Measurements from ENCODE around the gene CDK16.

CDK16 gene

DNA sequence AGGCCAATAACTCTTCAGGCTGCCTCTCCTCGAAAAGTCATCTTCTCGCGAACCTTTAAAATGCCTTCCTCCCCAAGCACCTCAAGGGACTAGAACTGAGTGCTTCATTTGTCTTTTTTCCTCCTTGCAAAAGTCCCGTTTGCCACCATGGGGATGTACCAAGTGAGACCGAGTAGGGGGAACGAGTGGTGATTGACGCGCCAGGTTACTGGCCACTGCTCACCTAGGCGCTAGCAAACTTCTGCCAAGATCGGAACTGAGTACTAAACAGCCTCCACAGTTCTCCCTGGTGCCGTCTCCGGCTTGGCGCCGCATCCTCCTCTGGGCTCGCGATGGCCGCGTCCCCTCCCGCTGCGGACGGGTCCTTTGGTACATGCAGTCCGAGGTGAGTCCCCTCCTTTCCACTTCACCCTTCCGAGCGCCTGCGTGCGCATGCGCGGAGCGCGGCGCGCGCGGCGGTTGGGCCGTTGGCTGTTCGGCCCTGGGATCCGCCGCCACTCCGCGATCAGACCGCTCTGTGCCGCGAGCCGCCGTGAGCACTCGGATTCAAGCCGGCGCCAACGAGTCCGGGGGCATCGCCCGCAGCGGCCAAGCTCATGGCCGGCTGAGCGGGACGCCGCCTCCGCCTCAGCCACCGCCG lies at the start of gene CDK16:
Gene CDK16 (plus strand): TSS at position 402 of the 640 bp plus-strand sequence. CDS start 4,877 bp downstream, outside the sequence.
- peaks cover 80% of the 10 kb centered on the region for H3K36me3 Mint-ChIP-seq (ENCODE audit: low read depth)
- peaks cover 65% of the 10 kb centered on the region for H3K4me1 Mint-ChIP-seq (ENCODE audit: low read depth)
- H3K27me3 Mint-ChIP-seq = no peaks in the 10 kb centered on the region
- peak within 1 kb of the TSS; percentile 92 for H3K27ac Mint-ChIP-seq
- intact Hi-C loops (cut with micrococcal nuclease) = loop anchor here (1.0 kb wide), 1 partner anchor 15 kb away; the partner anchor contains the start of gene USP11
- H3K4me3 Mint-ChIP-seq = peak within 1 kb of the TSS; percentile 82
- H3K9me3 Mint-ChIP-seq = no peaks in the 10 kb centered on the region

GRCh38 chrX:47169273-47169672 lies 49.2 kb upstream of the CDK16 start:
- intact Hi-C loops (cut with micrococcal nuclease) = no loop called here
- no peaks in the 10 kb centered on the region for H3K4me1 Mint-ChIP-seq (ENCODE audit: low read depth)
- peaks cover 66% of the 10 kb centered on the region for H3K36me3 Mint-ChIP-seq (ENCODE audit: low read depth)
- no peaks in the 10 kb centered on the region for H3K9me3 Mint-ChIP-seq
- no peaks in the 10 kb centered on the region for H3K27me3 Mint-ChIP-seq
- no peak overlapping the region for H3K4me3 Mint-ChIP-seq
- no peak overlapping the region for H3K27ac Mint-ChIP-seq

DNA sequence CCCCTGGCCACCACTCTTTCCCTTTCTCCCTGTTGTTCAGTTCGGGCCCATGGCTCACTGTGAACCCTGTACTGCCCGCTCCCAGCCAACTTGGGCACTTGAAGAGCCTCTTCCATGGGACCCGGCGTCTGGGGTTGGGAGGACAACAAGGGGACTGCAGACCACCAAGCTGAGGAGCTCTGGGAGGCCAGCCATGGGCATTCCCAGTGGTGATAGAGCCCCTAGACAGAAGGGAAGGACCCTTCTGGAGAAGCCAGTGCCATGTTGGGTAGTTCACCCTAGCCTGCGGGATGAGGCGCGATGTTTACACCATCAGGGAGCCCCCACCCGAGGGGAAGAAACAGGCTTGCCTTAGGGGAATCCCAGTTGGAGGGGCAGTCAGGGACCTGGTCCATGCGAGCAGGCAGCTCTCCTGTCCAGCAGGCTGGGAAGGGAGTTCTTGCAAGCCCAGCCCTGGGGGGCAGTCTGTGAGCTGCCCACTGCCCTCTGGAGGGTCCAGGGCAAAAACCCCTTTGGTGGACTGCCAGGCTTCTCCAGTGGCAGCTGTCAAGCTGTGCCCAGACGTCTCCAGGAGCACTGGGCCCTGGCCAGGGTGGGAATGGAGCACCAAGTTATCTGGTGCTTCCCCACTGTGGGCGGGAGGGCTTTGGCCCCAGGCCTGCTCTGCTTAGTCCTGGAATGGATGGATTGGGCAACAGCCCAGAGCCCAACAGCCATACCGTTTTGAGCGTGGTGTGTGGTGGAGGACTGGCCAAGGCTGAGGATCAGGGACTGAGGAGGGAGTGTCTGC lies 48.6 kb upstream of the CDK16 start:
- H3K9me3 Mint-ChIP-seq = no peaks in the 10 kb centered on the region
- H3K4me1 Mint-ChIP-seq (ENCODE audit: low read depth) = no peaks in the 10 kb centered on the region
- peaks cover 69% of the 10 kb centered on the region for H3K36me3 Mint-ChIP-seq (ENCODE audit: low read depth)
- intact Hi-C loops (cut with micrococcal nuclease) = no loop called here
- peak overlapping the region; percentile 6 for H3K27ac Mint-ChIP-seq
- no peaks in the 10 kb centered on the region for H3K27me3 Mint-ChIP-seq
- H3K4me3 Mint-ChIP-seq = no peak overlapping the region

GRCh38 chrX:47170861-47171692 lies 47.4 kb upstream of the CDK16 start:
- peaks cover 80% of the 10 kb centered on the region for H3K36me3 Mint-ChIP-seq (ENCODE audit: low read depth)
- intact Hi-C loops (cut with micrococcal nuclease) = no loop called here
- peak overlapping the region; percentile 6 for H3K27ac Mint-ChIP-seq
- H3K4me1 Mint-ChIP-seq (ENCODE audit: low read depth) = no peaks in the 10 kb centered on the region
- no peak overlapping the region for H3K4me3 Mint-ChIP-seq
- H3K27me3 Mint-ChIP-seq = no peaks in the 10 kb centered on the region
- H3K9me3 Mint-ChIP-seq = no peaks in the 10 kb centered on the region

DNA sequence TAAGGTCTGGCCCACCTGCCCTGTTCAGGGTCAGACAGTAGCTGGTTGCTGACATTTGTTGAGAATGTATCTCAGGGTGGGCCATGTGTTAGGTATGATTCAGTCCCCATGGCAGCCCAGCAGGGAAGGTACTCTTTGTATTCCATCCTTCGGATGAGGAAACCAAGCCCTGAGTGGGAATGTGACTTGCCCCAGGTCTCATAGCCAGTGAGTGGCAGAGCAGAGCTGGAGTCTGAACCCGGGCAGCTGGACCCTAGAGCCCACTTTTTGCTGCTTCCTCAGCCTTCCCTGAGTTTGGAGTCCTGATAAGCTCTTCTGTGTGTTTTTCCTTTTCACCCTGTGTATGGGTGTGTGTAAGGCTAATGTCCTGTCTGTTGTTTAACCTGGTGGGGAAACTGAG lies 46.5 kb upstream of the CDK16 start:
- Mint-ChIP-seq H3K36me3 (ENCODE audit: low read depth) (peaks cover 89% of the 10 kb centered on the region), H3K27me3 (no peaks in the 10 kb centered on the region), H3K9me3 (no peaks in the 10 kb centered on the region), H3K4me1 (ENCODE audit: low read depth) (no peaks in the 10 kb centered on the region), H3K4me3 (no peak overlapping the region), H3K27ac (no peak overlapping the region)
- intact Hi-C loops (cut with micrococcal nuclease) = no loop called here

DNA sequence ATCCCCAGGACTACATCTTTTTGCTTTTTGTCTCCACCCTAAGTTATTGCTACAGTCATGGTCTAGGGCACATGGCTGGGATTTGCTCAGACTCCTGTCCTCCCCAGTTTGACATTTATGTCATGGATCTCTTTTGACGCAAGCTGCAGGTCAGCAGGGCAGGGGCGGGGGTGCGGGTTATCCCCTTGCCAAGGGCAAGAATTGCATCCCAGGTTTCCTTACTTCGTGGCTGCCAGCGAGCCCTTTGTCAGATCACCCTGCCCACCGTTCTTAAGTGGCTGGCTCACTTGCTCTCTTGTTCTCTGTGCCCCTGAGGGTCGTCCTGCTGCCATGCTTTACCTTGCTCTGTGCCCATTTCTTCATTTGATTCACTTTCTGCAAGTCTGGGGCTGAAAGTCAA lies 45.9 kb upstream of the CDK16 start:
- Mint-ChIP-seq H3K9me3 (no peaks in the 10 kb centered on the region), H3K4me3 (no peak overlapping the region), H3K27me3 (no peaks in the 10 kb centered on the region), H3K4me1 (ENCODE audit: low read depth) (no peaks in the 10 kb centered on the region), H3K27ac (no peak overlapping the region), H3K36me3 (ENCODE audit: low read depth) (peaks cover 95% of the 10 kb centered on the region)
- intact Hi-C loops (cut with micrococcal nuclease) = no loop called here

DNA sequence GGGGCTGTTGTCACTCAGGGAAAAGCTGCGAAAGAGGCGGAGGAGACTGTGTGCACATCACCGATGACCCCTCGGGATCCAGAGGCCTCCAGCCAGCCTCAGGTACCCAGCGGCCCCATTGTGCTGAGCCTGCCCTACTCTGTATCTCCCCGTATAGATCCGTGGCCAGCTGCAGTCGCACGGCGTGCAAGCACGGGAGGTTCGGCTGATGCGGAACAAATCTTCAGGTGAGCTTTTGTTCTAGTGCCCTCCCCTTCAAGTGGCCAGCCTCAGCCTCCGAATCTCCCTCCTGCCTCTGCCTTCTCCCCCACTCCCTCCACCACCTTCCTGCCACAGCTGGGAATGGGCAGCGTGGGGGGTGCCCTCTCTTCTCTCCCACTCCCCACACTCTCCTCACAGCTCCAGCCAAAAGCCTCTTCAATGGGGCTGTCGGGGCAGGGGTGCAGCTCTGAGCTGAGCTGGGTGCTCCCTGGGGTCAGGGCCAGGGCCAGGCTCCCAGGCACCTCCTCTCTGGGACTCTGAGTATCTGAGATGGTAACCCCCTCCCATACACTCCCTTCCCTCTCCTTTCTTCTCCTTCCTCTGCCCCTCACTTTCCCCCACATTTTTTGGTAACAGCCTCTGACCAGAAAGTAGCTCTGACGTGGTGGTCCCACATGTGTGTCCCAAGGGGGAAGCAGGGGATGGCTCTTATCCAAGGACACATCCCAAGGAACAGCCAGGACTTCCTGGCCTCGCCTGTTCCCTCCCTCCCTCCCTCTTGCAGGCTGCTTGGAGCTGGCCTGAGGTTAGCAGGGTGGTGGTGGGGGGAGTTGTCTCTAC lies 45.3 kb upstream of the CDK16 start:
- intact Hi-C loops (cut with micrococcal nuclease) = no loop called here
- no peak overlapping the region for H3K27ac Mint-ChIP-seq
- no peaks in the 10 kb centered on the region for H3K4me1 Mint-ChIP-seq (ENCODE audit: low read depth)
- no peaks in the 10 kb centered on the region for H3K9me3 Mint-ChIP-seq
- no peak overlapping the region for H3K4me3 Mint-ChIP-seq
- H3K27me3 Mint-ChIP-seq = no peaks in the 10 kb centered on the region
- H3K36me3 Mint-ChIP-seq (ENCODE audit: low read depth) = peaks cover 100% of the 10 kb centered on the region

GRCh38 chrX:47174376-47174775 lies 44.1 kb upstream of the CDK16 start:
- Mint-ChIP-seq H3K4me3 (no peak overlapping the region), H3K9me3 (no peaks in the 10 kb centered on the region), H3K4me1 (ENCODE audit: low read depth) (no peaks in the 10 kb centered on the region), H3K36me3 (ENCODE audit: low read depth) (peaks cover 100% of the 10 kb centered on the region), H3K27ac (no peak overlapping the region), H3K27me3 (no peaks in the 10 kb centered on the region)
- intact Hi-C loops (cut with micrococcal nuclease) = no loop called here

- Mint-ChIP-seq H3K27me3 (no peaks in the 10 kb centered on the region), H3K4me3 (no peak overlapping the region), H3K27ac (peak overlapping the region; percentile 49)
Observed at GRCh38 chrX:47174846-47175587, 43.5 kb upstream of the CDK16 start.

DNA sequence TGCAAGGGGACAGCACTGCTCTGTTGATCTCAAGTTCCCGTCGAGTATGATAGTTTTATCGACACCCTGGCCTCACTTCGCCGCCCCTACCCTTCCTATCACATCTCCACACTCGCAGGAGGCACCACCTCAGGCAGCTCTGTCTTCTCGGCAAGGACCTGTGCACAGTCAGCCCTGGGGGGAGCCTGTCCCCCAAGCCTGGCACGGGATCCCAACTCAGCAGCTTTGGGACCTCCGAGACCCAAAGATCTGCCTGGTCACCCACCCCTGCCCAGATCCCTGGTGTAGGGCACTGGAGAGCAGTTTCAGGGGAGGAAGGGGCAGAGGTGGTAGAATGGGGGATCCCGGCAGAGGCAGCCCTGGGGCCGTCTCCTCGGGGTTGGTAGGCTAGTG lies 42.9 kb upstream of the CDK16 start:
- peak overlapping the region; percentile 49 for H3K27ac Mint-ChIP-seq
- H3K4me3 Mint-ChIP-seq = no peak overlapping the region
- no peaks in the 10 kb centered on the region for H3K4me1 Mint-ChIP-seq (ENCODE audit: low read depth)
- H3K27me3 Mint-ChIP-seq = no peaks in the 10 kb centered on the region
- H3K36me3 Mint-ChIP-seq (ENCODE audit: low read depth) = peaks cover 99% of the 10 kb centered on the region
- intact Hi-C loops (cut with micrococcal nuclease) = no loop called here
- no peaks in the 10 kb centered on the region for H3K9me3 Mint-ChIP-seq

More at GRCh38 chrX:47174846-47175587, 43.5 kb upstream of the CDK16 start:
- H3K9me3 Mint-ChIP-seq = no peaks in the 10 kb centered on the region
- peaks cover 99% of the 10 kb centered on the region for H3K36me3 Mint-ChIP-seq (ENCODE audit: low read depth)
- no peaks in the 10 kb centered on the region for H3K4me1 Mint-ChIP-seq (ENCODE audit: low read depth)
- intact Hi-C loops (cut with micrococcal nuclease) = no loop called here

DNA sequence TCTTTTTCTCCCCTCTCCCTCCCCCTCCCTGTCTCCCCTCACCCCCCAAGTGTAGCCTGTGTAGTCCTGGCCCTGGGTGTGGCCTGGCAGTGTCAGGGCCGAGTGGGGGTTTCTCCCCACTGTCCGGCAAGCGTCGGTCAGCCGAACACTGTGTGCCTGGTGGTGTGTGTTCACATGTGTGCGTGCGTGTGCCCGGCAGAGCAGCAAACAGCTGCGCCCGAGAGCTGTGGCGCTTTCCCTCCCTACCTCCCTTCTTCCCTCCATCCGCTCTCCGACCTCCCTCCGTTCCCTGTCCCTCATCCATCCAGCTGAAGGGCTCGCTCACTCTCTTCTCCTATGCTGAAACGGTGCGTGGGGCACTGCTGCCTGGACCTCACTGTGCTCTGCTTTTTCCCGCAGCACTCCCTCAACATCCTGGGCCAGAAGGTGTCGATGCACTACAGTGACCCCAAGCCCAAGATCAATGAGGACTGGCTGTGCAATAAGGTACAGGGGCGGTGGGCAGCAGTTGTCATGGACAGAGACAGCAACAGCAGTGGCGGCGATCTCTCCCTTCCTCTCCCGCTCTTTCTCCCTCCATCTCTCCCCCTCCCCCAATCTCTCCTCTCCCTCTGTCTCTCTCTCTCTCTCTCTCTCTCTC lies 42.3 kb upstream of the CDK16 start:
- intact Hi-C loops (cut with micrococcal nuclease) = no loop called here
- no peaks in the 10 kb centered on the region for H3K9me3 Mint-ChIP-seq
- H3K36me3 Mint-ChIP-seq (ENCODE audit: low read depth) = peaks cover 99% of the 10 kb centered on the region
- H3K4me3 Mint-ChIP-seq = no peak overlapping the region
- H3K27ac Mint-ChIP-seq = no peak overlapping the region
- no peaks in the 10 kb centered on the region for H3K4me1 Mint-ChIP-seq (ENCODE audit: low read depth)
- no peaks in the 10 kb centered on the region for H3K27me3 Mint-ChIP-seq

DNA sequence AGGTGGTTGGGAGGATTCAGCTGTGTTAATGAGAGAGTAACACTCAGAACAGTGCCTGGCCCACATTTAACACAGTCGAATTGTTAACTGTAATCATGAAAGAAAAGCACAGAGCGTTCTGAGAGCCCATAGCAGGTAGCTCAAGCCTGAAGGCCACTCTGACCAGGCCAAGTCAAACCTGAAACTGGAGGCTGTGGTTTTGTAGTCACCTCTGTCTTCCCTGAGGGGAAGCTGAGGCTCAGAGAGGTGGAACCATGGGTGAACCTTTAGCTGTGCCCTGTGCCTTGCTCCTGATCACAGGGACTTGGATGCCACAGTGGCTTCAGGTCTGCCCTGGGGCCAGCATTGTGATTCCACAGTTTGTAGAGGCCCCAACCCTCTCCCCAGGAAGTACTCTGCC lies 41.4 kb upstream of the CDK16 start:
- Mint-ChIP-seq H3K27me3 (no peaks in the 10 kb centered on the region), H3K4me3 (no peak overlapping the region), H3K4me1 (ENCODE audit: low read depth) (no peaks in the 10 kb centered on the region), H3K27ac (no peak overlapping the region), H3K9me3 (no peaks in the 10 kb centered on the region), H3K36me3 (ENCODE audit: low read depth) (peaks cover 99% of the 10 kb centered on the region)
- intact Hi-C loops (cut with micrococcal nuclease) = no loop called here
